ENCODE data around the gene SAMD15.

- TF ChIP-seq CTCF (IDR thresholded peaks at IDR 0.05) (no peak), EZH2 (IDR thresholded peaks at IDR 0.05; ENCODE audit: borderline replicate concordance, insufficient read depth, low read depth, low read length, poor library complexity, severe bottlenecking) (no peak)
These were observed 47.3 kb upstream of the SAMD15 start for GRCh38 chr14:77329872-77330271.

All from B cell (primary cell).